ENCODE data around the gene TST. TPM values are rescaled to one million over a fixed set of nuclear protein-coding genes. Genes with fewer than 3 reads are reported as not detected.

TST gene
- total and polyA plus RNA-seq, 5 donors from 2014 or later = 1.4 to 3.3 (median 1.8) TPM; not detected in 1

GRCh38 chr22:37062702-37063381, 43.6 kb upstream of the TST start:
- peaks cover 2% of the 10 kb centered on the region for H3K36me3 Mint-ChIP-seq
- peaks cover 0 to 21% (median 4%) of the 10 kb centered on the region in 4 donors for H3K4me1 Mint-ChIP-seq
- no peaks in the 10 kb centered on the region for H3K9me3 Mint-ChIP-seq
- H3K36me3 ChIP-seq (ENCODE audit: control insufficient read depth, insufficient read depth, low read length) = peaks cover 4% of the 10 kb centered on the region
- peak overlapping the region in 1 of 3 donors; percentile 44 for H3K27ac Mint-ChIP-seq
- no peaks in the 10 kb centered on the region for H3K9me3 ChIP-seq (ENCODE audit: control insufficient read depth in 2 of 2, low read length in 2 of 2)
- no peaks in the 10 kb centered on the region for H3K27me3 ChIP-seq (ENCODE audit: control insufficient read depth, insufficient read depth, low read length)
- no peak for DNase-seq
- peaks cover 1% of the 10 kb centered on the region for H3K27me3 Mint-ChIP-seq
- no peak overlapping the region for H3K4me3 ChIP-seq (ENCODE audit: low read depth, low read length)
- ATAC-seq (ENCODE audit: low read depth in 2 of 2) = no peak
- H3K4me1 ChIP-seq (ENCODE audit: control insufficient read depth, insufficient read depth, low read length, poor library complexity, severe bottlenecking) = peaks cover 16% of the 10 kb centered on the region
- no peak overlapping the region for H3K4me3 Mint-ChIP-seq
- no peak overlapping the region for H3K27ac ChIP-seq (ENCODE audit: insufficient read depth, low read length, poor library complexity, severe bottlenecking)

GRCh38 chr22:37062376-37062675, 43.1 kb upstream of the TST start:
- Mint-ChIP-seq H3K27ac (no peak overlapping the region), H3K9me3 (no peaks in the 10 kb centered on the region), H3K4me3 (no peak overlapping the region), H3K4me1 (peaks cover 0 to 19% (median 4%) of the 10 kb centered on the region in 4 donors), H3K36me3 (peaks cover 6% of the 10 kb centered on the region), H3K27me3 (no peaks in the 10 kb centered on the region)
- no peak overlapping the region for H3K4me3 ChIP-seq (ENCODE audit: low read depth, low read length)
- ATAC-seq (ENCODE audit: low read depth in 2 of 2) = no peak
- no peaks in the 10 kb centered on the region for H3K27me3 ChIP-seq (ENCODE audit: control insufficient read depth, insufficient read depth, low read length)
- H3K4me1 ChIP-seq (ENCODE audit: control insufficient read depth, insufficient read depth, low read length, poor library complexity, severe bottlenecking) = peaks cover 16% of the 10 kb centered on the region
- no peak for DNase-seq
- H3K9me3 ChIP-seq (ENCODE audit: control insufficient read depth in 2 of 2, low read length in 2 of 2) = no peaks in the 10 kb centered on the region
- no peak overlapping the region for H3K27ac ChIP-seq (ENCODE audit: insufficient read depth, low read length, poor library complexity, severe bottlenecking)
- peaks cover 9% of the 10 kb centered on the region for H3K36me3 ChIP-seq (ENCODE audit: control insufficient read depth, insufficient read depth, low read length)

GRCh38 chr22:37061611-37062375, 42.5 kb upstream of the TST start:
- no peak overlapping the region for H3K27ac Mint-ChIP-seq
- peak overlapping the region in 1 of 4 donors; percentile 38 for H3K4me3 Mint-ChIP-seq
- peaks cover 11% of the 10 kb centered on the region for H3K36me3 Mint-ChIP-seq
- Histone ChIP-seq H3K9me3 (ENCODE audit: control insufficient read depth in 2 of 2, low read length in 2 of 2) (no peaks in the 10 kb centered on the region), H3K27me3 (ENCODE audit: control insufficient read depth, insufficient read depth, low read length) (no peaks in the 10 kb centered on the region), H3K4me1 (ENCODE audit: control insufficient read depth, insufficient read depth, low read length, poor library complexity, severe bottlenecking) (peaks cover 16% of the 10 kb centered on the region), H3K27ac (ENCODE audit: insufficient read depth, low read length, poor library complexity, severe bottlenecking) (no peak overlapping the region), H3K36me3 (ENCODE audit: control insufficient read depth, insufficient read depth, low read length) (peaks cover 15% of the 10 kb centered on the region), H3K4me3 (ENCODE audit: low read depth, low read length) (no peak overlapping the region)
- ATAC-seq (ENCODE audit: low read depth in 2 of 2) = no peak
- no peaks in the 10 kb centered on the region for H3K9me3 Mint-ChIP-seq
- no peaks in the 10 kb centered on the region for H3K27me3 Mint-ChIP-seq
- DNase-seq = no peak
- H3K4me1 Mint-ChIP-seq = peaks cover 0 to 19% (median 4%) of the 10 kb centered on the region in 4 donors

GRCh38 chr22:37060801-37061610, 41.8 kb upstream of the TST start:
- peak in 1 of 3 donors; percentile 42 for DNase-seq
- peaks cover 16% of the 10 kb centered on the region for H3K4me1 ChIP-seq (ENCODE audit: control insufficient read depth, insufficient read depth, low read length, poor library complexity, severe bottlenecking)
- ATAC-seq (ENCODE audit: low read depth in 2 of 2) = no peak
- Mint-ChIP-seq H3K27ac (peak overlapping the region in 1 of 3 donors; percentile 51), H3K4me3 (peak overlapping the region in 1 of 4 donors; percentile 31), H3K9me3 (no peaks in the 10 kb centered on the region), H3K36me3 (peaks cover 11% of the 10 kb centered on the region), H3K4me1 (peaks cover 0 to 19% (median 4%) of the 10 kb centered on the region in 4 donors), H3K27me3 (no peaks in the 10 kb centered on the region)
- H3K27me3 ChIP-seq (ENCODE audit: control insufficient read depth, insufficient read depth, low read length) = no peaks in the 10 kb centered on the region
- peaks cover 23% of the 10 kb centered on the region for H3K36me3 ChIP-seq (ENCODE audit: control insufficient read depth, insufficient read depth, low read length)
- H3K4me3 ChIP-seq (ENCODE audit: low read depth, low read length) = no peak overlapping the region
- H3K9me3 ChIP-seq (ENCODE audit: control insufficient read depth in 2 of 2, low read length in 2 of 2) = no peaks in the 10 kb centered on the region
- no peak overlapping the region for H3K27ac ChIP-seq (ENCODE audit: insufficient read depth, low read length, poor library complexity, severe bottlenecking)

GRCh38 chr22:37059876-37060449, 40.7 kb upstream of the TST start:
- Histone ChIP-seq H3K4me3 (ENCODE audit: low read depth, low read length) (no peak overlapping the region), H3K36me3 (ENCODE audit: control insufficient read depth, insufficient read depth, low read length) (peaks cover 26% of the 10 kb centered on the region), H3K27me3 (ENCODE audit: control insufficient read depth, insufficient read depth, low read length) (no peaks in the 10 kb centered on the region), H3K9me3 (ENCODE audit: control insufficient read depth in 2 of 2, low read length in 2 of 2) (no peaks in the 10 kb centered on the region), H3K4me1 (ENCODE audit: control insufficient read depth, insufficient read depth, low read length, poor library complexity, severe bottlenecking) (peaks cover 16% of the 10 kb centered on the region), H3K27ac (ENCODE audit: insufficient read depth, low read length, poor library complexity, severe bottlenecking) (no peak overlapping the region)
- Mint-ChIP-seq H3K27me3 (no peaks in the 10 kb centered on the region), H3K4me1 (peaks cover 0 to 19% (median 4%) of the 10 kb centered on the region in 4 donors), H3K9me3 (no peaks in the 10 kb centered on the region), H3K36me3 (peaks cover 11% of the 10 kb centered on the region), H3K4me3 (no peak overlapping the region), H3K27ac (peak overlapping the region in 1 of 3 donors; percentile 51)
- DNase-seq (peak in 1 of 3 donors; percentile 43), ATAC-seq (ENCODE audit: low read depth in 2 of 2) (peak; percentile 52 to 66)

- Mint-ChIP-seq H3K4me1 (peaks cover 0 to 19% (median 4%) of the 10 kb centered on the region in 4 donors), H3K36me3 (peaks cover 11% of the 10 kb centered on the region), H3K4me3 (no peak overlapping the region), H3K27me3 (no peaks in the 10 kb centered on the region), H3K9me3 (no peaks in the 10 kb centered on the region), H3K27ac (no peak overlapping the region)
- Histone ChIP-seq H3K9me3 (ENCODE audit: control insufficient read depth in 2 of 2, low read length in 2 of 2) (no peaks in the 10 kb centered on the region), H3K36me3 (ENCODE audit: control insufficient read depth, insufficient read depth, low read length) (peaks cover 27% of the 10 kb centered on the region), H3K4me1 (ENCODE audit: control insufficient read depth, insufficient read depth, low read length, poor library complexity, severe bottlenecking) (peaks cover 16% of the 10 kb centered on the region), H3K4me3 (ENCODE audit: low read depth, low read length) (no peak overlapping the region), H3K27me3 (ENCODE audit: control insufficient read depth, insufficient read depth, low read length) (no peaks in the 10 kb centered on the region), H3K27ac (ENCODE audit: insufficient read depth, low read length, poor library complexity, severe bottlenecking) (no peak overlapping the region)
- DNase-seq (no peak), ATAC-seq (ENCODE audit: low read depth in 2 of 2) (no peak)
Measured at GRCh38 chr22:37058917-37059701, 39.9 kb upstream of the TST start.

All from CD4-positive, CD25-positive, alpha-beta regulatory T cell (primary cell).